ENCODE results near the gene UBE2J2. TPM values are rescaled to one million over a fixed set of nuclear protein-coding genes. Genes with fewer than 3 reads are reported as not detected.
A peak's percentile ranks its signal among the peaks of the same experiment; 100 is the strongest.

Gene UBE2J2
- total and polyA plus RNA-seq, 2 of the 8 experiments (the other 6 are each of a cell fraction or from before 2014, with no cell fraction given), result 33.6 to 67.9 TPM

DNA sequence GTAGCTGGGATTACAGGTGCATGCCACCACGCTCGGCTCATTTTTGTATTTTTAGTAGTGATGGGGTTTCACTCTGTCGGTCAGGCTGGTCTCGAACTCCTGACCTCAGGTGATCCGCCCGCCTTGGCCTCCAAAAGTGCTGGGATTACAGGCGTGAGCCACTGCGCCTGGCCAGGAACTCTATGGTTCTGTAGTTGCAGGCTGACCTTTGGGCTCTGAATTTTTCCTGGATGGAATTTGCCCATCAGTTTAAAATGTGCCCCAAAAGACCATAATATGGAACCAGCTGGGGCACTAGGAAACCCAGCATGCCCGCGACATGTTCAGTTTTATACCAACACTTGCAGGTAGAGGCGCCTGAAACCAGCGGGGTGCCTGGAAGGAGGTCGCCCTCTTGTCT, 5.0 kb upstream of the UBE2J2 start:
- H2AK5ac ChIP-seq (ENCODE audit: low read depth, low read length), result no peak overlapping the region
- no peak overlapping the region for H3K18ac ChIP-seq (ENCODE audit: extremely low read depth, low read length)
- peaks cover 3% of the 10 kb centered on the region; the same call in 1 of the 2 replicates for H3K23me2 ChIP-seq (ENCODE audit: low read depth, low read length)
- H3K9ac ChIP-seq (replicated peaks in 1 of 4; ENCODE audit: extremely low read depth in 1 of 4, low read depth in 3 of 4, low read length in 3 of 4), result no peak overlapping the region
- H2BK120ac ChIP-seq (replicated peaks; ENCODE audit: low read depth, low read length), result no peak overlapping the region
- DNase-seq (ENCODE audit: low read depth in 1 of 2, low spot score in 2 of 2), result no peak
- no peak overlapping the region for H2BK15ac ChIP-seq (ENCODE audit: low read length)
- no peak overlapping the region for H3K14ac ChIP-seq (ENCODE audit: insufficient read length)
- peaks cover 0 to 7% (median under 1%) of the 10 kb centered on the region in 4 experiments; a peak in 2 of 7 replicates for H3K4me1 ChIP-seq (replicated peaks in 1 of 4; ENCODE audit: control insufficient read depth in 3 of 4, insufficient read depth in 4 of 4, low read length in 3 of 4)
- FAIRE-seq, result no peak
- TF ChIP-seq EZH2 (IDR thresholded peaks at IDR 0.05; ENCODE audit: low read depth, low read length, severe bottlenecking), result no peak
- TF ChIP-seq, protein P1, sequence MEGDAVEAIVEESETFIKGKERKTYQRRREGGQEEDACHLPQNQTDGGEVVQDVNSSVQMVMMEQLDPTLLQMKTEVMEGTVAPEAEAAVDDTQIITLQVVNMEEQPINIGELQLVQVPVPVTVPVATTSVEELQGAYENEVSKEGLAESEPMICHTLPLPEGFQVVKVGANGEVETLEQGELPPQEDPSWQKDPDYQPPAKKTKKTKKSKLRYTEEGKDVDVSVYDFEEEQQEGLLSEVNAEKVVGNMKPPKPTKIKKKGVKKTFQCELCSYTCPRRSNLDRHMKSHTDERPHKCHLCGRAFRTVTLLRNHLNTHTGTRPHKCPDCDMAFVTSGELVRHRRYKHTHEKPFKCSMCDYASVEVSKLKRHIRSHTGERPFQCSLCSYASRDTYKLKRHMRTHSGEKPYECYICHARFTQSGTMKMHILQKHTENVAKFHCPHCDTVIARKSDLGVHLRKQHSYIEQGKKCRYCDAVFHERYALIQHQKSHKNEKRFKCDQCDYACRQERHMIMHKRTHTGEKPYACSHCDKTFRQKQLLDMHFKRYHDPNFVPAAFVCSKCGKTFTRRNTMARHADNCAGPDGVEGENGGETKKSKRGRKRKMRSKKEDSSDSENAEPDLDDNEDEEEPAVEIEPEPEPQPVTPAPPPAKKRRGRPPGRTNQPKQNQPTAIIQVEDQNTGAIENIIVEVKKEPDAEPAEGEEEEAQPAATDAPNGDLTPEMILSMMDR (IDR thresholded peaks at IDR 0.05; ENCODE audit: control extremely low read depth in 1 of 3, insufficient read depth in 1 of 3, low read depth in 1 of 3, low read length in 3 of 3), result peak in 1 of 3 experiments; percentile 4; a peak in 1 of 4 replicates
- H4K5ac ChIP-seq (ENCODE audit: insufficient read length, low read depth, low read length), result no peak overlapping the region
- WGBS, 2 experiments (ENCODE audit: extremely low coverage in 1 of 2, insufficient coverage in 1 of 2, insufficient read length in 1 of 2, insufficient replicate concordance in 2 of 2, low coverage in 1 of 2, low lambda C conversion rate in 2 of 2, missing lambda C conversion rate in 1 of 2), result 90% methylated on average over 13 of the region's 13 CpGs; no CpG with 5 or more reads in 1 of the 2 experiments
- H3K4me3 ChIP-seq (ENCODE audit: extremely low read depth in 1 of 4, insufficient read depth in 2 of 4, low read depth in 3 of 4, low read length in 4 of 4), result no peak overlapping the region
- H2BK5ac ChIP-seq (ENCODE audit: low read depth, low read length), result no peak overlapping the region
- no peaks in the 10 kb centered on the region for H3K36me3 ChIP-seq (ENCODE audit: control insufficient read depth in 2 of 4, insufficient read depth in 4 of 4, low read length in 3 of 4)
- H3K27ac ChIP-seq (ENCODE audit: low read depth, low read length), result no peak overlapping the region
- H3K4me2 ChIP-seq (ENCODE audit: insufficient read depth in 1 of 2, low read depth in 2 of 2, low read length in 2 of 2), result no peak overlapping the region
- ChIA-PET POLR2A (ENCODE audit: partially characterized antibody) (interaction anchor here (1.7 kb wide), 1 partner anchor 11 kb away, joined by 3 read pairs; no protein-coding TSS in a partner anchor), CTCF (ENCODE audit: partially characterized antibody) (interaction anchor here (0.6 to 6.1 kb wide), 4 partner anchors 13 to 73 kb away, joined by 3 to 38 read pairs (median 3); no protein-coding TSS in a partner anchor)
- no peak overlapping the region for H4K8ac ChIP-seq (ENCODE audit: extremely low read depth, insufficient read depth, low read length)
- no peak overlapping the region for H3K56ac ChIP-seq (replicated peaks; ENCODE audit: insufficient read length, low read depth, low read length)
- no peak overlapping the region for H2BK12ac ChIP-seq (ENCODE audit: low read depth, low read length)
- no peaks in the 10 kb centered on the region for H3K79me1 ChIP-seq (ENCODE audit: low read depth, low read length)
- H3K23ac ChIP-seq (ENCODE audit: insufficient read length), result no peak overlapping the region
- no peak overlapping the region for H2BK20ac ChIP-seq (ENCODE audit: low read length)
- no peaks in the 10 kb centered on the region for H4K20me1 ChIP-seq (replicated peaks in 1 of 2; ENCODE audit: control insufficient read depth in 1 of 2, insufficient read depth in 2 of 2, low read length in 2 of 2)
- H3K79me2 ChIP-seq (ENCODE audit: control insufficient read depth in 1 of 2, insufficient read depth in 2 of 2, low read length in 2 of 2), result no peaks in the 10 kb centered on the region
- H3K4ac ChIP-seq (replicated peaks; ENCODE audit: insufficient read length, low read depth, low read length), result no peak overlapping the region
- H4K91ac ChIP-seq (replicated peaks; ENCODE audit: insufficient read length, low read length), result no peak overlapping the region
- no peak overlapping the region for H2AFZ ChIP-seq (ENCODE audit: low read length)
- no peaks in the 10 kb centered on the region for H3K9me3 ChIP-seq (ENCODE audit: insufficient read depth in 2 of 2, low read depth in 1 of 2, low read length in 1 of 2)
- no peaks in the 10 kb centered on the region; a peak in 1 of 7 replicates for H3K27me3 ChIP-seq (replicated peaks in 1 of 4; ENCODE audit: control insufficient read depth in 3 of 4, extremely low read depth in 1 of 4, insufficient read depth in 3 of 4, low read length in 3 of 4)

Measured in H1 (cell line).